ENCODE measurements around the gene DLG3.
A peak's percentile ranks its signal among the peaks of the same experiment; 100 is the strongest.
"Not testable (repeated sequence)": the region's sequence is repeated elsewhere in the genome, so short reads cannot be mapped to it uniquely, and the experiment has no call there.

The DLG3 gene
- 27.9 to 50.8 (median 32.8) reads per million in 9 experiments for total RNA-seq

DNA sequence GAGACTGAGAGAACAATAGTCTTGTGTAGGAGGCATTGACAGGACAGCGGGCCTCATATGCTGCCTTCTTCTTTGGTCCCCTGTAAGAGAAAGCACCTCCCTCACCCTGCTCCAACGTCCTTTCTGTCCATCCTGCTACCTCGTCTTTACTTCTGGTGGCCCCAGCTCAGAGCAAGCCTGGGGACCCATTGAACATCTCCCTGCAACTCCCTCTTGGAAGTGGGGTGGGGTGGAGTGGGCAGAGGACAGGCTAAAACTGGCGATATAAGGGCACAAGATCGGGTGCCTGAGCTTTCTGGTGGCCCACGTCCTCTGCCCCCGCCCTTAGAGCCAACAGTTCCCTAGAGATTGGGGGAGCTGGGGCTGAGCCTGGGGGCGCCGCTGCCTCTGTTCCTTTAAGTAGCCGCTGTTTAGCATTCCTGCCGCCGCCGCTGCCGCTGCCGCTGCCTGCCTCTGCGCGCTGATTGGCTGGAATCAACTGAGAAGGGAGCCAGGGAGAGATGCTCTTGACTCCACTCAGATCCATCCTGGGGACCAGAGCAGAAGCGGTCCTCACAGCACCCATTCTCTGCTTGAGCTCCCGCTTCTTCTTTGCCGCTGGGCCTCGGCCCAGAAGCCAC is at the start of gene DLG3:
DLG3 (plus strand) TSS at position 510 of the 620 bp plus-strand sequence. CDS start 367 bp downstream, outside the sequence.
- H3K36me3 Mint-ChIP-seq (ENCODE audit: insufficient read depth) = no peaks in the 10 kb centered on the region
- peaks cover 0 to 18% of the 10 kb centered on the region in 2 donors for H3K27me3 Mint-ChIP-seq
- peak in 1 of 3 experiments; percentile 14 for DNase-seq
- peak; percentile 69 for ATAC-seq (replicated peaks)
- no peaks in the 10 kb centered on the region for H3K9me3 Mint-ChIP-seq
- H3K4me1 Mint-ChIP-seq (ENCODE audit: low read depth in 2 of 2) = peaks cover under 1 to 8% of the 10 kb centered on the region in 2 donors
- no peak within 1 kb of the TSS for H3K27ac Mint-ChIP-seq
- peak within 1 kb of the TSS; percentile 50 to 64 for H3K4me3 Mint-ChIP-seq

DNA sequence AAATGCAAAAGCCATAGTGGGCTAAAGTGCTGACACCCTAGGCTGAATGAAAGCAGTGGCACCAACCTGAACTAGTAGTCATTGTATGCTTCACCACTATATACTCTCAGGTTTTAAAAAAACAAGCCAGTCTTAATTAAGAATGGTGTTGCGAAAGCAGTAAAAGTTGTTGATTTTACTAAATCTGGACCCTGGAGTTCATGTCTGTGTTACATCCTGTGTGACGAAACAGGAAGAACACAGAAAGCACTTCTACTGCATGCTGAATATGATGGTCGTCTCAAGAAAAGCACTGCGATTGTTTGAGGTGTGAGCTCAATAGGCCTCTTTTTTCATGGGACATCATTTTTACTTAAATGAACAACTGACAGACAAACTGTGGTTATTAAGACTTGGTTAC is 45.7 kb upstream of the DLG3 start:
- ATAC-seq (replicated peaks) = peak; percentile 98
- no peaks in the 10 kb centered on the region for H3K36me3 Mint-ChIP-seq (ENCODE audit: insufficient read depth)
- H3K27me3 Mint-ChIP-seq = no peaks in the 10 kb centered on the region
- H3K4me3 Mint-ChIP-seq = peak overlapping the region in 1 of 2 donors; percentile 8
- no peaks in the 10 kb centered on the region for H3K9me3 Mint-ChIP-seq
- peak; percentile 17 to 29 (median 21) for DNase-seq
- H3K4me1 Mint-ChIP-seq (ENCODE audit: low read depth in 2 of 2) = no peaks in the 10 kb centered on the region
- H3K27ac Mint-ChIP-seq = peak overlapping the region; percentile 46 to 92

DNA sequence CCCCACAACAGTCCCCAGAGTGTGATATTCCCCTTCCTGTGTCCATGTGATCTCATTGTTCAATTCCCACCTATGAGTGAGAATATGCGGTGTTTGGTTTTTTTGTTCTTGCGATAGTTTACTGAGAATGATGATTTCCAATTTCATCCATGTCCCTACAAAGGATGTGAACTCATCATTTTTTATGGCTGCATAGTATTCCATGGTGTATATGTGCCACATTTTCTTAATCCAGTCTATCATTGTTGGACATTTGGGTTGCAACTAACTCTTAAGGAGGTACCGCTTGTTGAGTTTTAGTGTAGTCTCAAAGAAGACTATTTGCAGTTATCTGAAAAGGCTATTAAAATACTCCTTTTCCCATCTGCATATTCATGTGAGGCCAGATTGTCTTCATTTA is 44.5 kb upstream of the DLG3 start:
- not testable (repeated sequence) for H3K27me3 Mint-ChIP-seq; ATAC-seq (replicated peaks); H3K36me3 Mint-ChIP-seq (ENCODE audit: insufficient read depth); H3K4me1 Mint-ChIP-seq (ENCODE audit: low read depth in 2 of 2); DNase-seq; H3K4me3 Mint-ChIP-seq; H3K27ac Mint-ChIP-seq; H3K9me3 Mint-ChIP-seq

DNA sequence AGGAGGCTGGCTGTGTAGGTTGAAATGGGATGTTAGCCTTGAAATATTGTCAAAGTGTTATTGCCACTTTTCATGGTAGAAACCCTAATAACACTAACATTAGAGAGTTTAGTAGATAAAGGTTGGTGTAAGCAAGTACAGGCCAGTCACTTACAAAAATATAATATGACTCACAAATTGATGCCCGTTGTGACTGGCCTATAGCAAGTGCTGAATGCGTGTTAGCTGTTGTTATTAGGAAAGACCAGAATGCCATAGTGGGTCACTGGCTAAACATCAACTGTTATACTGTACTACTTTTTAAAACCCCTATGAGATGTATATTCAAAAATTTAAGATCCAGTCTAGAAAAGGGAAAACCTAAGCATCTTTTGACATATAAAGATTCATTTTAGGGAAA is 41.9 kb upstream of the DLG3 start:
- Mint-ChIP-seq H3K27ac (peak overlapping the region in 1 of 2 donors; percentile 76), H3K36me3 (ENCODE audit: insufficient read depth) (no peaks in the 10 kb centered on the region), H3K4me1 (ENCODE audit: low read depth in 2 of 2) (no peaks in the 10 kb centered on the region), H3K4me3 (no peak overlapping the region), H3K27me3 (no peaks in the 10 kb centered on the region), H3K9me3 (no peaks in the 10 kb centered on the region)
- ATAC-seq (replicated peaks) = no peak
- no peak for DNase-seq

DNA sequence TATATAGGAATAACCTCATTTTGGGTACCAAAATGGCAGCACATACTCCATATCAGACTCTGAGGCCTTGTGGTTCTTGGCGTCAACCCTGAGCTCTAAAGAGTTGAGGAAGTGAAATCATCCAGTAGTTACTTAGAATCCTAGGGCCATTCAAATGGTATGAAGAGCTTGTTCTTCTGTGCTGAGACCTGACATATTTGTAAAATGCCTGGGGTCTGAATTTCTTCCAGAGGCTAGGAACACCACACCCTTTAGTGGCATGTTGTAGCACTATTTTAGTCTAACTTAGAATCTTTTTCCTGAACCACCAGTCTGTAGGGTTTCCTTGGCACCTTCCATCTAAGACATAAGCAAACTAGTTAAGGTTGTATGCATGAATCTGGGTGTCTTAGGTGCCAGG is 39.6 kb upstream of the DLG3 start:
- Mint-ChIP-seq H3K4me3 (no peak overlapping the region), H3K36me3 (ENCODE audit: insufficient read depth) (no peaks in the 10 kb centered on the region), H3K27ac (no peak overlapping the region), H3K9me3 (no peaks in the 10 kb centered on the region), H3K27me3 (no peaks in the 10 kb centered on the region), H3K4me1 (ENCODE audit: low read depth in 2 of 2) (no peaks in the 10 kb centered on the region)
- ATAC-seq (replicated peaks) (no peak), DNase-seq (no peak)

DNA sequence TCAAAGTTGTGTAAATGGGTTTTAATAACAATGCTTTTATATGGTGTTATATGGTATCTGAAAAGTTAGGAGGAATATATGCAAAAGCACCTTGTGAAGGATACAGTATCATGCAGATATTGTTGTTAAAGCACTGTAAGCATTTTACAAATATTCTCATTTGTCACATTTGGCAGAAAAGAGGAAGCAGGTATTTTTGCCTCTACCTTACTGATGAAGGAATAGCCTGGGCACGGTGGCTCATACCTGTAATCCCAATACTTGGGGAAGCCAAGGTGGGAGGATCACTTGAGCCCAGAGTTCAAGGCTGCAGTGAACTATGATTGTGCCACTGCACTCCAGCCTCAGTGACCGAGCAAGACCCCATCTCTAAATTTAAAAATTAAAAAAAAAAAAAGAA is 33.7 kb upstream of the DLG3 start:
- Mint-ChIP-seq H3K9me3 (no peaks in the 10 kb centered on the region), H3K36me3 (ENCODE audit: insufficient read depth) (no peaks in the 10 kb centered on the region), H3K4me1 (ENCODE audit: low read depth in 2 of 2) (no peaks in the 10 kb centered on the region), H3K27me3 (no peaks in the 10 kb centered on the region), H3K27ac (no peak overlapping the region), H3K4me3 (no peak overlapping the region)
- no peak for ATAC-seq (replicated peaks)
- DNase-seq = no peak

DNA sequence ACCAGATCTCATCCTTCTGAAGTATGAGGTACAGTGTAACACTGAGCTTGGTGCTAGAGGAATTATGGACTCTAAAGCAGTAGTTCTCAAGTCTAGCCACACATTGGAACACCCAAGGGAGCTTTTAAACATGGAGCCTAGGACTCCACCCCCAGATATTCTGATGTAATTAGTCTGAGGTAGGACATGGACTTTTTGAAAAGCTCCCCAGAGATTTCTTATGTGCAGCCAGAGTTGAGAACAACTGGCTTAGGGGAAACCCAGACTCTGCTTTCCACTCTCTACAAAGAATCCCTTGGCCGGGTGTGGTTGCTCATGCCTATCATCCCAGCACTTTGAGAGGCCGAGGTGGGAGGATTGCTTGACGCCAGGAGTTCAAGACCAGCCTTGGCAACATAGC is 33.2 kb upstream of the DLG3 start:
- Mint-ChIP-seq H3K4me3 (no peak overlapping the region), H3K4me1 (ENCODE audit: low read depth in 2 of 2) (no peaks in the 10 kb centered on the region), H3K36me3 (ENCODE audit: insufficient read depth) (no peaks in the 10 kb centered on the region), H3K27me3 (no peaks in the 10 kb centered on the region), H3K27ac (no peak overlapping the region), H3K9me3 (no peaks in the 10 kb centered on the region)
- ATAC-seq (replicated peaks) = no peak
- no peak for DNase-seq

DNA sequence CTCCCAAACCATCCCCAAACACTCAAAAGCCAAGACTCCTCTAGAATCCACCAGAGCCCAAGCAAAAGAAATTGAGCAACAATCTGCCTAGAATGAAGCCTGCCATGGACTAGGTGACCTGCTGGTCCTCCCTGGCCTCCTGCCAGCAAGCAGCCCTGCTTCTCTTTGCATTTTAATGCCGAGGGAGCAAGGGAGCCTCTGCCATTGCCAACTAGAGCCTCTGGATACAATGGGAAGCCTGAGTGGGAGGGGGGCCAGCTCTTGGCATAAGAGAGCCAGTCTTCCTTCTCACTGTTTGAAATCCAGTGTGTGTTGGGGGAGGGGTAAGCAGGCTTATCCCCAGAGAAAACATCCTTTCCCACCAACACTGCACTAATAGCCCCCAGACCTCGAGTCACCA is 23.0 kb upstream of the DLG3 start:
- ATAC-seq (replicated peaks) = no peak
- Mint-ChIP-seq H3K27me3 (peaks cover 0 to 6% of the 10 kb centered on the region in 2 donors), H3K4me3 (no peak overlapping the region), H3K4me1 (ENCODE audit: low read depth in 2 of 2) (no peaks in the 10 kb centered on the region), H3K9me3 (no peaks in the 10 kb centered on the region), H3K36me3 (ENCODE audit: insufficient read depth) (no peaks in the 10 kb centered on the region), H3K27ac (no peak overlapping the region)
- DNase-seq = no peak

DNA sequence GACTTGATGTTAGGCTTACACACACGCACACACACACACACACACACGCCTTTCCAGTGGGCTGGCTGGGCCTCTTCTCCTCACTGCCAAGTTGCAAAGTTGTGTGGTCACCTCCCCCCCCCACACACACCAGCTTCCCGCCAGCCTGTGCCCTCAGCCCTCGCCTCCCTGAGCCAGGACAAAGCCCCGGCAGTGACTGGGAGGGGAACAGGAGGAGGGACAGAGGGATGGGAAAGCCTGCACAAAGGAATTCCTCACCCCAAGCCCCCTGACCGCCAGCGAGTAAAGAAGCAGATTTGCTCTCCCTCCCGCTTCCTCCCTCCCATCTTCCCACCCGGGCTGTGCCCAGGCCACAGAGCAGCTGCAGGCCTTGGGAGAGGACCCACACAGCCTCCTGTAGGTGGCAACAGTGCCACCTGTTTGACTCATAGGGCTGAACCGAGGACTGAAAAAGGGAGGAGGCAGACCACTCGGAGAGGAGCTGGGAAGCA is 21.7 kb upstream of the DLG3 start, which contains the start of gene GDPD2:
GDPD2 (plus strand) TSS at position 464 of the 491 bp plus-strand sequence. CDS start 1,671 bp downstream, outside the sequence.
- H3K27me3 Mint-ChIP-seq = peaks cover 0 to 6% of the 10 kb centered on the region in 2 donors
- peak within 1 kb of the TSS in 1 of 2 donors; percentile 23 for H3K27ac Mint-ChIP-seq
- H3K4me3 Mint-ChIP-seq = no peak within 1 kb of the TSS
- no peaks in the 10 kb centered on the region for H3K36me3 Mint-ChIP-seq (ENCODE audit: insufficient read depth)
- DNase-seq (no peak), ATAC-seq (replicated peaks) (no peak)
- no peaks in the 10 kb centered on the region for H3K4me1 Mint-ChIP-seq (ENCODE audit: low read depth in 2 of 2)
- no peaks in the 10 kb centered on the region for H3K9me3 Mint-ChIP-seq

DNA sequence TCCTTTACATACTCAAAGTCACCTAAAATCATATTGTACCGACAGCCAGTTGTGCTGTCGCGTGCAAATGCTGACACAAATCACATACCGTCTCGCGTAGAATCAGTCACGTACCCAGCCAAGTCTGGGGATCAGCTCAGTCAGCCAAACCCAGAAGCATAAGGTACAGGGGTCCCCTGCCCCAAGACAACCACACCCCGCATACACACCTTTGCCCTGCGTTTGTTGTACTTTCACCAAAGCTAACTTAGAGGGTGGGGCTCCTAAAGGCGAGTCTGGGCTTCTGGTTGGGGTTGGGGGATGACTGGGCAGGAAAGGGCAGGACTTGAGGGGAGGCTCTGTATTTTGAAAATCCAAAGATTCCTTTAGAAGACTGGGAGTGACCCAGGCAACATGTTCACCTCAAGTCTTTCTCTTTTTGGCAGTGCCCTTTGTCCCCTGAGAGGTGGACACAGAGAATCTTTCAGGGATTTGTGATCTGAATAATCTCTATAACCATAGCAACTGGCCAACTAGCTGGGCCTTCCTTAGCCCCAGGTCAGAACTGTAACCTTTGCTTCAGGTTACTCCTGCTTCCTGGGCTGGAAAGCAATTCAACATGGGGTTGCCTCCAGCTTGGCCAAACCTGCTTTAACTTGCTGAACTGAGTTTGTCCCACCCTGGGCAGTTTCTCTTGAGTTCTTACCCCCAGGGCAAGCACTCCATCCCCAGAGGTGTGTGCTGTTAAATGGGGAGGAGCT is 20.5 kb upstream of the DLG3 start:
- Mint-ChIP-seq H3K4me1 (ENCODE audit: low read depth in 2 of 2) (no peaks in the 10 kb centered on the region), H3K36me3 (ENCODE audit: insufficient read depth) (no peaks in the 10 kb centered on the region), H3K27ac (peak overlapping the region in 1 of 2 donors; percentile 23), H3K9me3 (no peaks in the 10 kb centered on the region), H3K4me3 (no peak overlapping the region), H3K27me3 (peaks cover 0 to 6% of the 10 kb centered on the region in 2 donors)
- no peak for DNase-seq
- no peak for ATAC-seq (replicated peaks)

DNA sequence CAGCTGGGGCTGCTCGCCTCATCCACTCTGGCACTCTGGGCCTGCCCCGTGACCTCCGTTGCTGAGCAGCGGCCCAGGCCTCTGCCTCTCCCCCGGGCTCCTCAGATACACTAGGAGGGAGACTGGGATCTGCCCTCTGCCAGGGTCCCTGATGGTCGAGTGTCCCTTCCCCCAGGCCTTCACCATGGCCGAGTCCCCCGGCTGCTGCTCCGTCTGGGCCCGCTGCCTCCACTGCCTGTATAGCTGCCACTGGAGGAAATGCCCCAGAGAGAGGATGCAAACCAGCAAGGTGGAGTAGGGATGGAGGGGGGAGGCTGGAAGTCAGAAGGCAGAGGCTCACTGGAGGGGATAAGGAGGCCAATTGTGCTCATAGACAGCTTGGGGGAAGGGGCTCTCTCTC is 19.8 kb upstream of the DLG3 start:
- ATAC-seq (replicated peaks) (no peak), DNase-seq (no peak)
- Mint-ChIP-seq H3K27ac (no peak overlapping the region), H3K4me1 (ENCODE audit: low read depth in 2 of 2) (no peaks in the 10 kb centered on the region), H3K9me3 (no peaks in the 10 kb centered on the region), H3K36me3 (ENCODE audit: insufficient read depth) (peaks cover 3% of the 10 kb centered on the region), H3K27me3 (peaks cover 0 to 6% of the 10 kb centered on the region in 2 donors), H3K4me3 (no peak overlapping the region)

DNA sequence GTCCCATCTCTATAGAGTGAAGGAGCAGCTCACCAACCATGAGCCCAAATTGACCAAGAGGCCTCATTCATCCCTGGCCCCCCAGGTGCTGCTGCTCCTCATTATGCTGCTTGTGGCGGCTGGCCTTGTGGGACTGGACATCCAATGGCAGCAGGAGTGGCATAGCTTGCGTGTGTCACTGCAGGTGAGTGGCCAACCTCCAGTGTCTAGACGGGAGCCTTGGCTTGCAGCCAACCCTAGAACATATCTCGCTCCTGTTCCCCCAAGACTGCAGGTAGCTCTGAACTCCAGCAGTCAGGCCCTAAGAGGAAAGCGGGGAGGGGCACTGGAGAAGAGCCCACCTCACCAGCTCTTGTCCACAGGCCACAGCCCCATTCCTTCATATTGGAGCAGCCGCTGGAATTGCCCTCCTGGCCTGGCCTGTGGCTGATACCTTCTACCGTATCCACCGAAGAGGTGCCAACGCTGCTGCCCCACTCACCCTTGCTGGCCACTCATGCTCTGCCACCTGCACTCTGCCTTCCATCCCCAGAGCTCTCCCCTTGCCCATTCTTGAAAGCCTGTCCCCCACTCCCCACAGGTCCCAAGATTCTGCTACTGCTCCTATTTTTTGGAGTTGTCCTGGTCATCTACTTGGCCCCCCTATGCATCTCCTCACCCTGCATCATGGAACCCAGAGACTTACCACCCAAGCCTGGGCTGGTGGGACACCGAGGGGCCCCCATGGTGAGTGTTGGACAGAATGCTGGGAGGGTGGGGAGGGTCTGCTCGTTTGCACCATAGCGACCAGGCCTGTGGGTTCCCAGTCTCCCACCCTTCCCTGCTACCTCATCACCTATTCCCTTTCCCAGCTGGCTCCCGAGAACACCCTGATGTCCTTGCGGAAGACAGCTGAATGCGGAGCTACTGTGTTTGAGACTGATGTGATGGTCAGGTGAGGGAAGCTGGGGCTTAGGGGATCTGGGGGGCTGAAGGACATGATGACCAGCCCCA is 18.1 kb upstream of the DLG3 start:
- Mint-ChIP-seq H3K27ac (no peak overlapping the region), H3K9me3 (no peaks in the 10 kb centered on the region), H3K4me3 (no peak overlapping the region), H3K27me3 (peaks cover 0 to 6% of the 10 kb centered on the region in 2 donors), H3K4me1 (ENCODE audit: low read depth in 2 of 2) (no peaks in the 10 kb centered on the region), H3K36me3 (ENCODE audit: insufficient read depth) (peaks cover 3% of the 10 kb centered on the region)
- ATAC-seq (replicated peaks) (no peak), DNase-seq (no peak)

DNA sequence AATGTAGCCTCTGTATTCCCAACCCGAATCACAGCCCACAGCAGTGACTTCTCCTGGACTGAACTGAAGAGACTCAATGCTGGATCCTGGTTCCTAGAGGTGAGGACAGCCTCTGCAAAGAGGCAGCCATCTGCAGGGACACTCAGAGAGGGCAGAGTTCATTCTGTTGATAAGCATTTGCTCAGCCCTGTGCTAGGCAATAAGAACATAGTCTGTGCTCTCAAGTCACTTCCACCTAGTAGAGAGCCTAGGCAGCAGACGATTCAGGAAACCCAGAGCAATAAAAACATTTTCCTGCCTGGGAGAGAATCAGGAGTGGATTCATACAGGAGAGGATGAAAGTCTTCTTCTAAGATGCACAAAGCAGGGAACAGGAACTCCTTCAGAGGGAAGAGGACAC is 17.3 kb upstream of the DLG3 start:
- DNase-seq = no peak
- Mint-ChIP-seq H3K27ac (no peak overlapping the region), H3K27me3 (peaks cover 0 to 6% of the 10 kb centered on the region in 2 donors), H3K36me3 (ENCODE audit: insufficient read depth) (peaks cover 3% of the 10 kb centered on the region), H3K4me3 (no peak overlapping the region), H3K4me1 (ENCODE audit: low read depth in 2 of 2) (no peaks in the 10 kb centered on the region), H3K9me3 (no peaks in the 10 kb centered on the region)
- ATAC-seq (replicated peaks) = no peak
